ENCODE measurements around the gene FHAD1.

- TF ChIP-seq, protein P1, sequence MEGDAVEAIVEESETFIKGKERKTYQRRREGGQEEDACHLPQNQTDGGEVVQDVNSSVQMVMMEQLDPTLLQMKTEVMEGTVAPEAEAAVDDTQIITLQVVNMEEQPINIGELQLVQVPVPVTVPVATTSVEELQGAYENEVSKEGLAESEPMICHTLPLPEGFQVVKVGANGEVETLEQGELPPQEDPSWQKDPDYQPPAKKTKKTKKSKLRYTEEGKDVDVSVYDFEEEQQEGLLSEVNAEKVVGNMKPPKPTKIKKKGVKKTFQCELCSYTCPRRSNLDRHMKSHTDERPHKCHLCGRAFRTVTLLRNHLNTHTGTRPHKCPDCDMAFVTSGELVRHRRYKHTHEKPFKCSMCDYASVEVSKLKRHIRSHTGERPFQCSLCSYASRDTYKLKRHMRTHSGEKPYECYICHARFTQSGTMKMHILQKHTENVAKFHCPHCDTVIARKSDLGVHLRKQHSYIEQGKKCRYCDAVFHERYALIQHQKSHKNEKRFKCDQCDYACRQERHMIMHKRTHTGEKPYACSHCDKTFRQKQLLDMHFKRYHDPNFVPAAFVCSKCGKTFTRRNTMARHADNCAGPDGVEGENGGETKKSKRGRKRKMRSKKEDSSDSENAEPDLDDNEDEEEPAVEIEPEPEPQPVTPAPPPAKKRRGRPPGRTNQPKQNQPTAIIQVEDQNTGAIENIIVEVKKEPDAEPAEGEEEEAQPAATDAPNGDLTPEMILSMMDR (IDR thresholded peaks at IDR 0.05): no peak
- TF ChIP-seq POLR2A (IDR thresholded peaks at IDR 0.05): no peak
Measured at GRCh38 chr1:15439325-15439724, 192.3 kb downstream of the FHAD1 start.
